ENCODE data around the gene RPA1. TPM values are rescaled to one million over a fixed set of nuclear protein-coding genes. Genes with fewer than 3 reads are reported as not detected.

The RPA1 gene
- total RNA-seq, 1 donor from 2014 or later = 56.6 TPM

DNA sequence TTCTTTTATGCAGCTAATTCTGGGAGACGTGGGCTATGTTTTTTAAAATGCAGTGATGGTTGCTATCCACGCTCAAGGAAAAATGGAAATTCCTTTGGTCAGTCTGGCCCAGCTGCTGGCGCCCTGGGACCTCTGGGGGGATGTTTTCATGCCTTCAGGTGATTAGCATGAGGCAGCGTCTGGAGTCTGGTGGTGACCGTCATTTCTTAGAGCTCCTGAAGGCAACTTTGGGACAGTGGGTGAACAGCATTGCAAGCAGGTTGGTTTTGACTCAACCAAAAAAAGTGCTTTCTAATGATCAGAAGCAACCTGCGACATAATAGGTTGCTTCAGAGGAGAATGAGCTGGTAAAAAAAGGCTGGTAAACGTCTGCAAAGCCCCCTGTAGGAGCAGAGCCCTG lies 82.3 kb downstream of the RPA1 start:
- Mint-ChIP-seq H3K4me1 (ENCODE audit: low read depth) (no peaks in the 10 kb centered on the region), H3K27me3 (ENCODE audit: low read depth) (peaks cover 58% of the 10 kb centered on the region), H3K27ac (ENCODE audit: unreplicated experiment) (no peak overlapping the region), H3K9me3 (ENCODE audit: low read depth) (no peaks in the 10 kb centered on the region), H3K4me3 (ENCODE audit: unreplicated experiment) (no peak overlapping the region), H3K36me3 (ENCODE audit: low read depth) (no peaks in the 10 kb centered on the region)
- TF ChIP-seq, protein P1, sequence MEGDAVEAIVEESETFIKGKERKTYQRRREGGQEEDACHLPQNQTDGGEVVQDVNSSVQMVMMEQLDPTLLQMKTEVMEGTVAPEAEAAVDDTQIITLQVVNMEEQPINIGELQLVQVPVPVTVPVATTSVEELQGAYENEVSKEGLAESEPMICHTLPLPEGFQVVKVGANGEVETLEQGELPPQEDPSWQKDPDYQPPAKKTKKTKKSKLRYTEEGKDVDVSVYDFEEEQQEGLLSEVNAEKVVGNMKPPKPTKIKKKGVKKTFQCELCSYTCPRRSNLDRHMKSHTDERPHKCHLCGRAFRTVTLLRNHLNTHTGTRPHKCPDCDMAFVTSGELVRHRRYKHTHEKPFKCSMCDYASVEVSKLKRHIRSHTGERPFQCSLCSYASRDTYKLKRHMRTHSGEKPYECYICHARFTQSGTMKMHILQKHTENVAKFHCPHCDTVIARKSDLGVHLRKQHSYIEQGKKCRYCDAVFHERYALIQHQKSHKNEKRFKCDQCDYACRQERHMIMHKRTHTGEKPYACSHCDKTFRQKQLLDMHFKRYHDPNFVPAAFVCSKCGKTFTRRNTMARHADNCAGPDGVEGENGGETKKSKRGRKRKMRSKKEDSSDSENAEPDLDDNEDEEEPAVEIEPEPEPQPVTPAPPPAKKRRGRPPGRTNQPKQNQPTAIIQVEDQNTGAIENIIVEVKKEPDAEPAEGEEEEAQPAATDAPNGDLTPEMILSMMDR (IDR thresholded peaks at IDR 0.05) = no peak
- DNase-seq (ENCODE audit: low spot score) = no peak

DNA sequence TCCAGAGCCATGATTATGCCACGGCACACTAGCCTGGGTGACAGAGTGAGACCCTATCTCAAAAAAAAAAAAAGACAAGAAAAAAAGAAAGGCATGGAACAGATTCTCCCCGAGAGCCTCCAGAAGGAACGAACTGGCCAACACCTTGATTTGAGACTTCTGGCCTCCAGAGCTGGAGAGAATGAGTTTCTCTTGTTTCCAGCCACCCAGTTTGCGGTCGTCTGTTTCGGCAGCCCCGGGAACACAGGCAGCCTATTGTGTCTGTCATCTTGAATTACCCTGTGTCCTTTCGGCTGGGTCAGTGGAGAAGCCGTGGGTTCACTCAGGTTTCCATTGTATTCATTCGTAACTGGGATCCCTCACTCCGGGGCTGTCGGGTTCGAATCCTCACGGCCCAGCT lies 83.9 kb downstream of the RPA1 start:
- Mint-ChIP-seq H3K4me1 (ENCODE audit: low read depth) (no peaks in the 10 kb centered on the region), H3K9me3 (ENCODE audit: low read depth) (no peaks in the 10 kb centered on the region), H3K36me3 (ENCODE audit: low read depth) (no peaks in the 10 kb centered on the region), H3K27me3 (ENCODE audit: low read depth) (peaks cover 54% of the 10 kb centered on the region), H3K27ac (ENCODE audit: unreplicated experiment) (no peak overlapping the region), H3K4me3 (ENCODE audit: unreplicated experiment) (no peak overlapping the region)
- no peak for DNase-seq (ENCODE audit: low spot score)
- TF ChIP-seq, protein P1 (IDR thresholded peaks at IDR 0.05) = no peak

DNA sequence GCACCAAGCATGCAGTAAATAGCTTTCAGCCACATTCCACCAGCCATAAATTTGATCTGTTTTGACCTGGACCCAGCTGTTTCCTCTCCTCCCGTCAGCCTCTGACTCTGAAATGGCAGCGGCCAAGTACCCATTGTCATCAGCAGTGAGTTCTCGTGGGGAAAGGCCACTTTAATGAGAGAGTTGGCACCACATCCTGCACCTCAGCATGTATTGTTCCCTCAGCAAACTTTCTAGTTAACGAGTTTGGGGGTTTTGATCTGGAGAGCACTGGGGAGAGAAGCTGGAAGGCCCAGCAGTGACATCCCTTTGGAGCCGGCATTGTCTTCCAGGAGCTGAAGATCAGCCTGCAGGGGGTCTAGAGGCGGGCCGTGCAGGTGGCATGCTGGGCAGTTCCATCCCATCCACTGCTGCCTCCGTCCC lies 84.9 kb downstream of the RPA1 start:
- peaks cover 53% of the 10 kb centered on the region for H3K27me3 Mint-ChIP-seq (ENCODE audit: low read depth)
- TF ChIP-seq, protein P1 (IDR thresholded peaks at IDR 0.05) = no peak
- no peak overlapping the region for H3K4me3 Mint-ChIP-seq (ENCODE audit: unreplicated experiment)
- no peaks in the 10 kb centered on the region for H3K9me3 Mint-ChIP-seq (ENCODE audit: low read depth)
- H3K4me1 Mint-ChIP-seq (ENCODE audit: low read depth) = no peaks in the 10 kb centered on the region
- no peak overlapping the region for H3K27ac Mint-ChIP-seq (ENCODE audit: unreplicated experiment)
- no peaks in the 10 kb centered on the region for H3K36me3 Mint-ChIP-seq (ENCODE audit: low read depth)
- DNase-seq (ENCODE audit: low spot score) = no peak

DNA sequence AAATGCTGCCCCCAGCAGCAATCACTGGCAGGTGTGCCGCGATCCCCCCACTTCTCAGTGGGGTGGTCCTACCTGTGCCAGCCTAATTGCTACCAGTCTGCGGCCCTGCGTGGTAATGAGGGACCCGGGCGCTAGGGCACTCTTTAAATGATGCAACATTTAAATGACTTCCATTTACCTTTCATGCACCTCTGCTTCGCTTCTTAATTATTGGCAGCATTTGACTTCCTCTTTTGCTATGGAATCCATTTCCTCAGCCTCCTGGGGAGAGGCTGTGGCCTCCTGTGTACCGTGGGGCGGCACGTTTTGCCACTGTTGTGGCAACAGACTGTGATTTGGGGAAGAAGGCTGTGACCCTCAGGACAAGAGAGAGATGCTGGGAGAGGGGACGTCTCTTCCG lies 86.1 kb downstream of the RPA1 start:
- H3K27me3 Mint-ChIP-seq (ENCODE audit: low read depth) = peaks cover 49% of the 10 kb centered on the region
- H3K4me1 Mint-ChIP-seq (ENCODE audit: low read depth) = no peaks in the 10 kb centered on the region
- TF ChIP-seq, protein P1 (IDR thresholded peaks at IDR 0.05) = no peak
- no peak overlapping the region for H3K4me3 Mint-ChIP-seq (ENCODE audit: unreplicated experiment)
- no peak overlapping the region for H3K27ac Mint-ChIP-seq (ENCODE audit: unreplicated experiment)
- H3K9me3 Mint-ChIP-seq (ENCODE audit: low read depth) = no peaks in the 10 kb centered on the region
- DNase-seq (ENCODE audit: low spot score) = no peak
- H3K36me3 Mint-ChIP-seq (ENCODE audit: low read depth) = no peaks in the 10 kb centered on the region

DNA sequence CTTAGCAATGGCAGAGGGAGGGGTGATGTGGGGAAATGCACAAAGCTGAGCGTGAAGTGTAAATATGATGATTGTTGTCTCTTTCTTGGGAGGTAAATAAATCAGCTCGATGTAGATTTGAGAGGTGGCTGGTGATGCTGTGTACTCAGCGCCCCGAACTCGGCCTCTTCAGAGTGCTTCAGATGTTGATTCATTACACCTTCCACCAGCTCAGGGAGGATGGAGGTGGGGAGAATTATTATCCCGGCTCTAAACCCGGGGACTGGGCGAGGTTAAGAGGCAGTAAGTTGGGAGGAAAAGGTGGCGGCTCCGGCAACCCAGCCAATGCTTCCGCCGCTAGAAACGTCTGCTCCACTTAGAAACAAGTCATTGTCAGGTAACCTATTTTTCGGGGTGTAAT lies 86.5 kb downstream of the RPA1 start:
- Mint-ChIP-seq H3K27ac (ENCODE audit: unreplicated experiment) (no peak overlapping the region), H3K9me3 (ENCODE audit: low read depth) (no peaks in the 10 kb centered on the region), H3K36me3 (ENCODE audit: low read depth) (no peaks in the 10 kb centered on the region), H3K4me3 (ENCODE audit: unreplicated experiment) (no peak overlapping the region), H3K4me1 (ENCODE audit: low read depth) (no peaks in the 10 kb centered on the region), H3K27me3 (ENCODE audit: low read depth) (peaks cover 49% of the 10 kb centered on the region)
- TF ChIP-seq, protein P1 (IDR thresholded peaks at IDR 0.05) = no peak
- DNase-seq (ENCODE audit: low spot score) = no peak
